Sigmoid colon (tissue), 7 donors: ENCODE results near the gene ABHD5. TPM values are rescaled to one million over a fixed set of nuclear protein-coding genes. Genes with fewer than 3 reads are reported as not detected.

ENCODE experiments used
- DNase-seq: peaks from one replicate; pipeline ENCODE4 v3.0.0-alpha.2; 2019
- H3K27ac ChIP-seq, 4 donors: fragments of 200-600 bp; sonication (generic); one replicate each; pipeline ENCODE4 v1.5.1; 2016 to 2019; ENCODE audit warnings: mild to moderate bottlenecking in 1 of 4
- H3K27me3 ChIP-seq, 3 donors: fragments of 200-600 bp; sonication (generic); one replicate each; pipeline ENCODE4 v1.5.1; 2019; ENCODE audit warnings: mild to moderate bottlenecking in 1 of 3
- H3K36me3 ChIP-seq, 4 donors: fragments of 200-600 bp; sonication (generic); one replicate each; pipeline ENCODE4 v1.5.1; 2016 to 2019
- H3K4me1 ChIP-seq, 4 donors: fragments of 200-600 bp; sonication (generic); one replicate each; pipeline ENCODE4 v1.5.1; 2017 to 2019
- H3K4me3 ChIP-seq, 4 donors: fragments of 200-600 bp; sonication (generic); one replicate each; pipeline ENCODE4 v1.5.1; 2017 to 2019; ENCODE audit warnings: mild to moderate bottlenecking in 2 of 4, moderate library complexity in 1 of 4
- H3K9me3 ChIP-seq, 4 donors: fragments of 200-600 bp in 3 of 4; sonication (generic) in 3 of 4; one replicate each; pipeline versions ENCODE4 v1.5.1 to v1.6.1; 2013 to 2019
- CTCF ChIP-seq, 4 experiments: fragments of 450-650 bp in 3 of 4; fragments of 200-600 bp in 1 of 4; IDR thresholded peaks; one replicate each; pipeline ENCODE4 v1.5.1; 2016 to 2019; ENCODE audit warnings: antibody characterized with exemption in 4 of 4, mild to moderate bottlenecking in 3 of 4, moderate library complexity in 2 of 4
- EP300 ChIP-seq, 4 donors: sonication (generic); formaldehyde crosslinking; IDR thresholded peaks; one replicate each; pipeline ENCODE4 v1.6.1; 2017; ENCODE audit warnings: antibody characterized with exemption in 4 of 4
- POLR2A ChIP-seq, 2 donors: fragments of 450-650 bp; IDR thresholded peaks; one replicate each; pipeline ENCODE4 v1.6.1; 2016; ENCODE audit warnings: antibody characterized with exemption in 2 of 2, mild to moderate bottlenecking in 2 of 2, moderate library complexity in 2 of 2
- POLR2AphosphoS5 ChIP-seq, 4 donors: sonication (generic); formaldehyde crosslinking; IDR thresholded peaks; one replicate each; pipeline ENCODE4 v1.6.1; 2017; ENCODE audit warnings: antibody characterized with exemption in 4 of 4
- WGBS, 2 donors: extraction: QIAGEN DNeasy Blood & Tissue Kit; methylation state at CpG; one replicate each; pipeline ENCODE4 v1.1.7; 2013; 5-methylcytosine and 5-hydroxymethylcytosine counted together
- intact Hi-C: fragments of 100-400 bp; cut with DNase I; formaldehyde crosslinking; loops from one replicate; pipeline ENCODE4 v1.15.1; 2023
- polyA plus RNA-seq, 3 donors: library from polyadenylated mRNA; stranded (reverse); fragments of 200-250 nt; gene quantifications; one replicate each; pipeline ENCODE4 v1.2.3, GENCODE V29; 2013
- total RNA-seq, 4 donors: library from RNA; depleted of rRNA; stranded (reverse); fragments of >200 nt; gene quantifications; one replicate each; pipeline ENCODE4 v1.1.0, GENCODE V29; 2016
- donor health status: healthy with polysubstance abuse.
- donor health status: Bipolar disorder and iron deficiency.
- donor health status: healthy.

The ABHD5 gene
- total and polyA plus RNA-seq, 7 donors, result 11.1 to 48.3 (median 22.2) TPM

DNA sequence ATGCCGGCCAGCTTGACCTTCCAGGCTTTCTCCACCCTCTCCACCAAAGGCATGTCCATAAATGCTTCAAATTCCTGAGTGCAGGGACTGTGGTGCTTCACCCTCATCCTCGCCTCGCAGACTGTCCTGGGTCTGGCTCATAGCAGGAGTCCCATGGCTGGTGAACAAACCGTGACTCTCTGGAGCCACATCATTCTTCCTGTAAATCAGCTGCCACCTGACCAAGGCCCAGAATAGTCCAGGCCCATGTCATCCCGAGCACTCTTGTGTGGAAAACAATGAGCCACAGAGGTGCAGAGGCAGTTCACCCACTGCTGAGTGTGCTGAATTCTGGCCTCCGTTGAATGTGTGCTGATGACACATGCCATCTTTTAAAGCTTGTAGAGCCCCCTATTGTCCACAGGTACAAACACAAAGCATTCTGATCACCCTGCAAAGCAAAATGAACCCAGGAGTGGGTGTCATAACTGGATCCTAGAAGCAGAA lies 68.6 kb downstream of the ABHD5 start:
- DNase-seq, result no peak
- intact Hi-C loops, result no loop called here
- Histone ChIP-seq H3K36me3 (no peaks in the 10 kb centered on the region), H3K27me3 (no peaks in the 10 kb centered on the region), H3K4me3 (no peak overlapping the region), H3K4me1 (peaks cover 0 to 12% (median 10%) of the 10 kb centered on the region in 4 donors), H3K27ac (peak overlapping the region in 1 of 4 donors; percentile 29), H3K9me3 (no peaks in the 10 kb centered on the region)
- 74 to 80% methylated on average over 6 of the region's 6 CpGs for WGBS, 2 donors
- TF ChIP-seq POLR2AphosphoS5 (IDR thresholded peaks at IDR 0.05) (no peak), CTCF (IDR thresholded peaks at IDR 0.05) (no peak), EP300 (IDR thresholded peaks at IDR 0.05) (no peak), POLR2A (IDR thresholded peaks at IDR 0.05) (no peak)

- H3K27ac ChIP-seq, result peak overlapping the region in 1 of 4 donors; percentile 29
- no peak for TF ChIP-seq POLR2AphosphoS5 (IDR thresholded peaks at IDR 0.05)
- no peak for TF ChIP-seq CTCF (IDR thresholded peaks at IDR 0.05)
- no peak for TF ChIP-seq POLR2A (IDR thresholded peaks at IDR 0.05)
- no peak for TF ChIP-seq EP300 (IDR thresholded peaks at IDR 0.05)
These were observed 69.2 kb downstream of the ABHD5 start for GRCh38 chr3:43759938-43760337.

DNA sequence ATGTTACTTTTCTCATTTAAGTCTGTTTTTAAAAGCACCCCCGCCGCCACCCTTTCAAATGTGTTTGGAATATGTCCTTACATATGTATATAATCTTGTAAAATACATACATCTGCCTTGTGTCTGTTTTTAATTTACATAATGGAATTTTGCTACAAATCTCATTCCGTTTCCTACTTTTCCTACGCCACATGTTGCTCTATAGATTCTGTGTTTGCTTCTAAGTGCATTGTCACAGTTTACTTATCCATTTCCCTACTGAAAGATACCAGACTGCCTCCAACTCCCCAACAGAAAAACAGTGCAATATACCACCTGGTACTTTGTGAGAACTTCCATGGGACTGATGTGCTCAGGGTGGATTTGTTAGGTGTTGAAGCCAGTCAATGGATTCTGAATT lies 70.2 kb downstream of the ABHD5 start:
- H3K4me3 ChIP-seq, result no peak overlapping the region
- TF ChIP-seq POLR2AphosphoS5 (IDR thresholded peaks at IDR 0.05), result no peak
- no peak for TF ChIP-seq POLR2A (IDR thresholded peaks at IDR 0.05)
- TF ChIP-seq EP300 (IDR thresholded peaks at IDR 0.05), result no peak
- TF ChIP-seq CTCF (IDR thresholded peaks at IDR 0.05), result no peak
- DNase-seq, result no peak
- H3K9me3 ChIP-seq, result no peaks in the 10 kb centered on the region
- H3K4me1 ChIP-seq, result peaks cover 0 to 12% (median 10%) of the 10 kb centered on the region in 4 donors
- H3K27ac ChIP-seq, result no peak overlapping the region
- no peaks in the 10 kb centered on the region for H3K36me3 ChIP-seq
- intact Hi-C loops, result no loop called here
- H3K27me3 ChIP-seq, result no peaks in the 10 kb centered on the region
- 90 to 91% methylated on average over 4 of the region's 4 CpGs for WGBS, 2 donors

More at GRCh38 chr3:43759938-43760337, 69.2 kb downstream of the ABHD5 start:
- H3K4me3 ChIP-seq, result no peak overlapping the region
- no peaks in the 10 kb centered on the region for H3K27me3 ChIP-seq
- WGBS, 2 donors, result 62 to 76% methylated on average over 2 of the region's 2 CpGs
- intact Hi-C loops, result no loop called here
- no peaks in the 10 kb centered on the region for H3K36me3 ChIP-seq
- peaks cover 0 to 12% (median 10%) of the 10 kb centered on the region in 4 donors for H3K4me1 ChIP-seq
- DNase-seq, result no peak
- H3K9me3 ChIP-seq, result no peaks in the 10 kb centered on the region

- Histone ChIP-seq H3K27ac (no peak overlapping the region), H3K9me3 (no peaks in the 10 kb centered on the region), H3K4me3 (no peak overlapping the region), H3K36me3 (no peaks in the 10 kb centered on the region), H3K4me1 (peaks cover 0 to 12% (median 10%) of the 10 kb centered on the region in 4 donors), H3K27me3 (no peaks in the 10 kb centered on the region)
- 90 to 92% methylated on average over 6 of the region's 6 CpGs for whole genome bisulfite sequencing, 2 donors
- TF ChIP-seq POLR2A (IDR thresholded peaks at IDR 0.05) (no peak), EP300 (IDR thresholded peaks at IDR 0.05) (no peak), CTCF (IDR thresholded peaks at IDR 0.05) (no peak), POLR2AphosphoS5 (IDR thresholded peaks at IDR 0.05) (no peak)
- intact Hi-C loops, result no loop called here
- no peak for DNase-seq
These were observed 71.7 kb downstream of the ABHD5 start for GRCh38 chr3:43762451-43762850.

GRCh38 chr3:43764056-43764455 lies 73.3 kb downstream of the ABHD5 start:
- Histone ChIP-seq H3K27ac (no peak overlapping the region), H3K27me3 (no peaks in the 10 kb centered on the region), H3K36me3 (no peaks in the 10 kb centered on the region), H3K4me3 (no peak overlapping the region), H3K9me3 (no peaks in the 10 kb centered on the region), H3K4me1 (peaks cover 0 to 16% (median 10%) of the 10 kb centered on the region in 4 donors)
- no peak for DNase-seq
- intact Hi-C loops, result no loop called here
- no peak for TF ChIP-seq CTCF (IDR thresholded peaks at IDR 0.05)
- TF ChIP-seq EP300 (IDR thresholded peaks at IDR 0.05), result no peak
- TF ChIP-seq POLR2AphosphoS5 (IDR thresholded peaks at IDR 0.05), result no peak
- TF ChIP-seq POLR2A (IDR thresholded peaks at IDR 0.05), result no peak
- 87 to 88% methylated on average over 2 of the region's 2 CpGs for WGBS, 2 donors
